Endothelial cell of umbilical vein (primary cell): ENCODE measurements around the gene RUFY3. TPM values are rescaled to one million over a fixed set of nuclear protein-coding genes. Genes with fewer than 3 reads are reported as not detected.

Experiments used
- BruUV-seq: library from RNA; stranded (reverse); fragments of 400-500 nt; replicated peaks from 2 replicates; lab custom pipeline; 2021; lab: Mats Ljungman, UMichigan
- CTCF ChIA-PET: fragments of 300-600, 350-600 bp; sonication (Branson Sonifier 250); formaldehyde crosslinking; loops from one replicate; lab custom pipeline; 2021; ENCODE audit warnings: antibody characterized with exemption, inconsistent platforms; lab: Charles Lee
- POLR2A ChIA-PET: fragments of 300-600, 350-600 bp; sonication (Branson Sonifier 250); formaldehyde crosslinking; loops from one replicate; lab custom pipeline; 2021; ENCODE audit warnings: antibody characterized with exemption, inconsistent platforms; lab: Charles Lee
- DNase-seq: peaks from one replicate; pipeline ENCODE4 v3.0.0-alpha.2; 2011; ENCODE audit warnings: low read depth, low spot score
- FAIRE-seq: peaks from 2 replicates; lab custom pipeline; 2011; peaks lifted over from hg19 to GRCh38; lab: Jason Lieb, UNC
- H2AFZ ChIP-seq: 2 replicates; pipeline ENCODE4 v1.6.0; 2012; ENCODE audit warnings: low read depth, low read length, control low read depth, inconsistent platforms
- H3K27ac ChIP-seq: 2 replicates; pipeline ENCODE4 v1.5.1; 2011; ENCODE audit warnings: low read depth, mild to moderate bottlenecking, control low read depth, low read length, moderate library complexity; ENCODE audit not compliant: insufficient read depth
- H3K27me3 ChIP-seq, 2 experiments: 2 replicates each; pipeline versions ENCODE4 v1.6.0 to v1.6.1; 2011; ENCODE audit warnings: low read length in 2 of 2, mixed read lengths in 1 of 2; ENCODE audit not compliant: control insufficient read depth in 2 of 2, insufficient read depth in 2 of 2
- H3K36me3 ChIP-seq, 2 experiments: 2 replicates in 1 of 2; 3 replicates in 1 of 2; pipeline ENCODE4 v1.5.1; 2011; ENCODE audit warnings: low read length in 2 of 2, mild to moderate bottlenecking in 1 of 2, moderate library complexity in 1 of 2; ENCODE audit not compliant: control insufficient read depth in 2 of 2, insufficient read depth in 2 of 2; ENCODE audit errors: extremely low read depth in 1 of 2
- H3K4me1 ChIP-seq: 3 replicates; pipeline ENCODE4 v1.5.1; 2011; ENCODE audit warnings: mild to moderate bottlenecking, low read length; ENCODE audit not compliant: control insufficient read depth, insufficient read depth; ENCODE audit errors: extremely low read depth
- H3K4me2 ChIP-seq: 2 replicates; pipeline ENCODE4 v1.6.1; 2011; ENCODE audit warnings: low read length, control low read depth, mixed read lengths; ENCODE audit not compliant: insufficient read depth
- H3K4me3 ChIP-seq, 3 experiments: fragments of 200-600 bp in 1 of 3; sonication (generic), shearing (Covaris generic) in 1 of 3; replicated peaks in 1 of 3; 2 replicates each; pipeline ENCODE4 v1.5.1; 2011 to 2016; ENCODE audit warnings: control low read depth in 3 of 3, low read length in 3 of 3, mild to moderate bottlenecking in 2 of 3, inconsistent platforms in 1 of 3, low read depth in 1 of 3, moderate library complexity in 1 of 3; ENCODE audit not compliant: insufficient read depth in 1 of 3
- H3K79me2 ChIP-seq: 2 replicates; pipeline ENCODE4 v1.6.0; 2012; ENCODE audit warnings: low read length, inconsistent platforms; ENCODE audit not compliant: control insufficient read depth, insufficient read depth
- H3K9ac ChIP-seq: replicated peaks from 2 replicates; pipeline ENCODE3; 2011; ENCODE audit warnings: low read length, control low read depth; ENCODE audit not compliant: insufficient read depth; ENCODE audit errors: extremely low read depth
- H3K9me1 ChIP-seq: replicated peaks from 3 replicates; pipeline ENCODE4 v1.6.0; 2011; ENCODE audit warnings: mild to moderate bottlenecking, low read length; ENCODE audit not compliant: control insufficient read depth, insufficient read depth; ENCODE audit errors: extremely low read depth
- H3K9me3 ChIP-seq: replicated peaks from 2 replicates; pipeline ENCODE4 v1.5.1; 2012; ENCODE audit warnings: low read length, inconsistent platforms; ENCODE audit not compliant: control insufficient read depth, insufficient read depth
- H4K20me1 ChIP-seq: replicated peaks from 2 replicates; pipeline ENCODE3; 2011; ENCODE audit warnings: mild to moderate bottlenecking, low read length; ENCODE audit not compliant: control insufficient read depth, insufficient read depth; ENCODE audit errors: extremely low read depth
- EZH2 ChIP-seq: IDR thresholded peaks from 2 replicates; pipeline ENCODE4 v1.6.1; 2012; ENCODE audit warnings: borderline replicate concordance, low read depth, mild to moderate bottlenecking, moderate library complexity, low read length, inconsistent platforms; ENCODE audit not compliant: severe bottlenecking
- FOS ChIP-seq: IDR thresholded peaks from 2 replicates; pipeline ENCODE4 v1.6.1; 2011; ENCODE audit warnings: mild to moderate bottlenecking, low read length, moderate library complexity, borderline replicate concordance; ENCODE audit not compliant: insufficient read depth
- GATA2 ChIP-seq: IDR thresholded peaks from 2 replicates; pipeline ENCODE4 v1.7.0; 2011; ENCODE audit warnings: low read depth, mild to moderate bottlenecking, moderate library complexity, mixed read lengths, low read length; ENCODE audit not compliant: insufficient read length, insufficient read depth
- JUN ChIP-seq: IDR thresholded peaks from 2 replicates; pipeline ENCODE4 v1.6.1; 2011; ENCODE audit warnings: borderline replicate concordance, low read depth; ENCODE audit not compliant: insufficient read length, insufficient read depth
- MYC ChIP-seq: IDR thresholded peaks from one replicate; pipeline ENCODE4 v1.6.1; 2011; ENCODE audit warnings: mild to moderate bottlenecking, low read depth, low read length
- POLR2A ChIP-seq: IDR thresholded peaks from 2 replicates; pipeline ENCODE4 v1.6.1; 2012; ENCODE audit warnings: low read depth, mild to moderate bottlenecking, control low read depth, low read length
- POLR2AphosphoS5 ChIP-seq: IDR thresholded peaks from 2 replicates; pipeline ENCODE4 v1.6.1; 2012; ENCODE audit warnings: low read depth, mild to moderate bottlenecking, control low read depth, low read length, moderate library complexity; ENCODE audit not compliant: insufficient read depth
- dilution Hi-C: fragments of 300-500 bp; cut with MboI; formaldehyde crosslinking; loops from one replicate; pipeline ENCODE4 v1.15.0; 2019; ENCODE audit warnings: low sequenced_read_pairs; ENCODE audit not compliant: extremely low pct_ligation_motif_present
- intact Hi-C: fragments of 100-400 bp; cut with micrococcal nuclease; formaldehyde crosslinking; loops from one replicate; pipeline ENCODE4 v1.10.0; 2022
- polyA plus RNA-seq, 4 experiments: library from polyadenylated mRNA; depleted of rRNA in 3 of 4; stranded (reverse) in 3 of 4; unstranded in 1 of 4; fragments of >200 nt; gene quantifications; 2 replicates each; pipeline versions ENCODE4 v1.2.1 to v1.2.3, GENCODE V29; 2011 to 2012; ENCODE audit warnings: missing spikeins in 1 of 4
- total RNA-seq: library from RNA; stranded (reverse); gene quantifications from 2 replicates; pipeline ENCODE4 v1.2.3, GENCODE V29; 2021
- TF ChIP-seq, protein P1 (sequence below): IDR thresholded peaks from 2 replicates; pipeline ENCODE4 v1.6.1; 2011; ENCODE audit not compliant: insufficient read depth, insufficient read length
- TF ChIP-seq, protein P2 (sequence below), 2 donors: IDR thresholded peaks; 1 replicate in 1 of 2; 2 replicates in 1 of 2; pipeline ENCODE4 v1.5.1; 2011; ENCODE audit warnings: low read length in 2 of 2, mild to moderate bottlenecking in 2 of 2, moderate library complexity in 2 of 2, control low read depth in 1 of 2, inconsistent platforms in 1 of 2, low read depth in 1 of 2; ENCODE audit not compliant: insufficient read depth in 1 of 2; ENCODE audit errors: extremely low read depth in 1 of 2

RUFY3 gene
- total and polyA plus RNA-seq, 2 donors (not counting 3 experiments of a cell fraction or from before 2014, with no cell fraction given), result 10.0 to 52.8 TPM

DNA sequence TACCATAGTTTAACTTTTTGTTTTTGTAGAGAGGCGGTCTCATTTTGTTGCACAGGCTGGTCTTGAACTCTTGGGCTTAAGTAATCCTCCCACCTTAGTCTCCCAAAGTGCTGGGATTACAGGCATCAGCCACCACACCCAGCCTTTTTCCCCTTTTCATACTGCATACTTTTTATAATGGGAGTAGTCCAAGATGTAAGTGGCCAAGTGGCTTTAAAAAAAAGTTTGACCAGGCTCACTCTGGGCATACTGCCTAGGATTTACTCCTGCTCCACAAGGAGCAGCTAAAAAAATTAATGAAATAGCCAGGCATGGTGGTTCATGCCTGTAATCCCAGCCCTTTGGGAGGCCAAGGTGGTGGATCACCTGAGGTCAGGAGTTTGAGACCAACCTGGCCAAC, 111.9 kb downstream of the RUFY3 start:
- H3K9me1 ChIP-seq, result no peaks in the 10 kb centered on the region
- H3K27me3 ChIP-seq, result no peaks in the 10 kb centered on the region
- CTCF ChIA-PET, result no interaction called here
- H3K4me1 ChIP-seq, result peaks cover 8% of the 10 kb centered on the region
- FAIRE-seq (no peak), DNase-seq (no peak)
- H4K20me1 ChIP-seq, result peaks cover 3% of the 10 kb centered on the region
- H3K4me2 ChIP-seq, result no peak overlapping the region
- intact Hi-C loops, result no loop called here
- peaks cover 46% of the 10 kb centered on the region for H3K79me2 ChIP-seq
- no peak for TF ChIP-seq POLR2AphosphoS5
- TF ChIP-seq MYC, result no peak
- TF ChIP-seq EZH2, result no peak
- no peak for TF ChIP-seq JUN
- TF ChIP-seq, protein P1, sequence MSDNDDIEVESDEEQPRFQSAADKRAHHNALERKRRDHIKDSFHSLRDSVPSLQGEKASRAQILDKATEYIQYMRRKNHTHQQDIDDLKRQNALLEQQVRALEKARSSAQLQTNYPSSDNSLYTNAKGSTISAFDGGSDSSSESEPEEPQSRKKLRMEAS, result no peak
- TF ChIP-seq POLR2A, result no peak
- TF ChIP-seq FOS, result no peak
- TF ChIP-seq, protein P2, sequence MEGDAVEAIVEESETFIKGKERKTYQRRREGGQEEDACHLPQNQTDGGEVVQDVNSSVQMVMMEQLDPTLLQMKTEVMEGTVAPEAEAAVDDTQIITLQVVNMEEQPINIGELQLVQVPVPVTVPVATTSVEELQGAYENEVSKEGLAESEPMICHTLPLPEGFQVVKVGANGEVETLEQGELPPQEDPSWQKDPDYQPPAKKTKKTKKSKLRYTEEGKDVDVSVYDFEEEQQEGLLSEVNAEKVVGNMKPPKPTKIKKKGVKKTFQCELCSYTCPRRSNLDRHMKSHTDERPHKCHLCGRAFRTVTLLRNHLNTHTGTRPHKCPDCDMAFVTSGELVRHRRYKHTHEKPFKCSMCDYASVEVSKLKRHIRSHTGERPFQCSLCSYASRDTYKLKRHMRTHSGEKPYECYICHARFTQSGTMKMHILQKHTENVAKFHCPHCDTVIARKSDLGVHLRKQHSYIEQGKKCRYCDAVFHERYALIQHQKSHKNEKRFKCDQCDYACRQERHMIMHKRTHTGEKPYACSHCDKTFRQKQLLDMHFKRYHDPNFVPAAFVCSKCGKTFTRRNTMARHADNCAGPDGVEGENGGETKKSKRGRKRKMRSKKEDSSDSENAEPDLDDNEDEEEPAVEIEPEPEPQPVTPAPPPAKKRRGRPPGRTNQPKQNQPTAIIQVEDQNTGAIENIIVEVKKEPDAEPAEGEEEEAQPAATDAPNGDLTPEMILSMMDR (IDR thresholded peaks at IDR 0.05; ENCODE audit: extremely low read depth in 1 of 2, insufficient read depth in 1 of 2, low read depth in 1 of 2, low read length in 2 of 2), result no peak
- no peak for TF ChIP-seq GATA2
- no peak overlapping the region for H3K9ac ChIP-seq
- H3K36me3 ChIP-seq, result peaks cover 12 to 16% of the 10 kb centered on the region in 2 experiments
- POLR2A ChIA-PET, result no interaction called here
- BruUV-seq, result no TSS peak
- no peak overlapping the region for H2AFZ ChIP-seq
- no peak overlapping the region for H3K27ac ChIP-seq
- no peaks in the 10 kb centered on the region for H3K9me3 ChIP-seq
- H3K4me3 ChIP-seq, result no peak overlapping the region
- dilution Hi-C loops, result no loop called here
